Nephron progenitor cell (in vitro differentiated cells): ENCODE data around the gene SRSF8.

Experiments
- DNase-seq: peaks from one replicate; pipeline ENCODE4 v3.0.0; 2021
- H3K27ac Mint-ChIP-seq: 2 replicates; pipeline ENCODE4 v1.8.0; 2021; ENCODE audit warnings: mild to moderate bottlenecking, moderate library complexity, mixed read lengths
- H3K27me3 Mint-ChIP-seq: 2 replicates; pipeline ENCODE4 v1.8.0; 2021; ENCODE audit warnings: mild to moderate bottlenecking, low read depth, mixed read lengths; ENCODE audit not compliant: poor library complexity
- H3K36me3 Mint-ChIP-seq: 2 replicates; pipeline ENCODE4 v1.8.0; 2021; ENCODE audit warnings: low read depth, mixed read lengths
- H3K4me1 Mint-ChIP-seq: 2 replicates; pipeline ENCODE4 v1.8.0; 2021; ENCODE audit warnings: mixed read lengths
- H3K4me3 Mint-ChIP-seq: 2 replicates; pipeline ENCODE4 v1.8.0; 2021; ENCODE audit warnings: mild to moderate bottlenecking, moderate library complexity, mixed read lengths
- H3K9me3 Mint-ChIP-seq: 2 replicates; pipeline ENCODE4 v1.8.0; 2021; ENCODE audit warnings: mild to moderate bottlenecking, moderate library complexity, mixed read lengths
- TF ChIP-seq, protein P1 (sequence below): fragments of 200-600 bp; sonication (generic); IDR thresholded peaks from 2 replicates; pipeline ENCODE4 v1.5.0; 2021; ENCODE audit warnings: antibody characterized with exemption

Gene SRSF8

GRCh38 chr11:95100856-95101507 is 34.3 kb downstream of the SRSF8 start:
- Mint-ChIP-seq H3K9me3 (no peaks in the 10 kb centered on the region), H3K4me1 (peaks cover 40% of the 10 kb centered on the region), H3K27me3 (peaks cover 14% of the 10 kb centered on the region), H3K36me3 (no peaks in the 10 kb centered on the region), H3K27ac (no peak overlapping the region), H3K4me3 (no peak overlapping the region)
- TF ChIP-seq, protein P1, sequence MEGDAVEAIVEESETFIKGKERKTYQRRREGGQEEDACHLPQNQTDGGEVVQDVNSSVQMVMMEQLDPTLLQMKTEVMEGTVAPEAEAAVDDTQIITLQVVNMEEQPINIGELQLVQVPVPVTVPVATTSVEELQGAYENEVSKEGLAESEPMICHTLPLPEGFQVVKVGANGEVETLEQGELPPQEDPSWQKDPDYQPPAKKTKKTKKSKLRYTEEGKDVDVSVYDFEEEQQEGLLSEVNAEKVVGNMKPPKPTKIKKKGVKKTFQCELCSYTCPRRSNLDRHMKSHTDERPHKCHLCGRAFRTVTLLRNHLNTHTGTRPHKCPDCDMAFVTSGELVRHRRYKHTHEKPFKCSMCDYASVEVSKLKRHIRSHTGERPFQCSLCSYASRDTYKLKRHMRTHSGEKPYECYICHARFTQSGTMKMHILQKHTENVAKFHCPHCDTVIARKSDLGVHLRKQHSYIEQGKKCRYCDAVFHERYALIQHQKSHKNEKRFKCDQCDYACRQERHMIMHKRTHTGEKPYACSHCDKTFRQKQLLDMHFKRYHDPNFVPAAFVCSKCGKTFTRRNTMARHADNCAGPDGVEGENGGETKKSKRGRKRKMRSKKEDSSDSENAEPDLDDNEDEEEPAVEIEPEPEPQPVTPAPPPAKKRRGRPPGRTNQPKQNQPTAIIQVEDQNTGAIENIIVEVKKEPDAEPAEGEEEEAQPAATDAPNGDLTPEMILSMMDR: no peak
- no peak for DNase-seq

DNA sequence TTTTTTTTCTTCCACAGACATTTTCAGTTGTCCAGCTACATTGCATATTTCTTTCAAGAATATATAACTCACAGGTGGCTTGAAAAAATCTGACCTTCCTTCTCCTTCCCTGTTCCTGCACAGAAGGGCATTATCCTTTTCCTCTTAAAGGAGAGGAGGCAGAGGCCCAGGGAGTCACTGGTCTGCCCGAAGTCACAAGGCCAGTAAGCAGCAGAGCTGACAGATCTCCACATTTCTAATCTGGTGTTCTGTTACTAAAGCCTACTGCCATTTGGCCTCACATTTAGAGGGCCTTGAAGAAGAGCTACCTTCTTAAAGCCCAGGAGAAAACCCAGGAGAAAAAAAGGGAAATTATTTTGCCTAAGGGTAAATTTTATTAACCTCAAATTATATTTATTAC is 35.2 kb downstream of the SRSF8 start:
- no peaks in the 10 kb centered on the region for H3K36me3 Mint-ChIP-seq
- H3K9me3 Mint-ChIP-seq: no peaks in the 10 kb centered on the region
- peak overlapping the region; percentile 67 for H3K27ac Mint-ChIP-seq
- TF ChIP-seq, protein P1: no peak
- peaks cover 14% of the 10 kb centered on the region for H3K27me3 Mint-ChIP-seq
- DNase-seq: no peak
- H3K4me1 Mint-ChIP-seq: peaks cover 50% of the 10 kb centered on the region
- no peak overlapping the region for H3K4me3 Mint-ChIP-seq

DNA sequence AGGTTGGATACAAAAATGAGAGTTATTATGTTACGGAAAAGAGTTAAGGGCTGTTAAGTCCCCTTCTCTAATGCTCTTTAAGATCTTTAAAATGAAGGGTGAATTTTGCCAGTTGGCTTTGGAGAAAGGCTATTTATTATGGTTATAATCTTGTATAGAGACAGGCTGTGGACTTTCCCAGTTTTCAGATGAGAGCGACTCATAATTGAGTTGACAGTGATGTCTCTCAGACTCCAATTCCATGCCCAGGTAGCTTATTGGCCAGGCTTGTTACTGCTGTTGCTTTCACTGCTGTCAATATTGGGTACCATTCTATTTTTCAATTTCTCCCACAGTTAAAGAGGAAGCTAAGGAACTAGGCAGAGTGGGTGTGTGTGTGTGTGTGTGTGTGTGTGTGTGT is 36.0 kb downstream of the SRSF8 start:
- Mint-ChIP-seq H3K4me1 (peaks cover 58% of the 10 kb centered on the region), H3K36me3 (no peaks in the 10 kb centered on the region), H3K27ac (peak overlapping the region; percentile 22), H3K4me3 (no peak overlapping the region), H3K9me3 (no peaks in the 10 kb centered on the region), H3K27me3 (peaks cover 9% of the 10 kb centered on the region)
- TF ChIP-seq, protein P1: no peak
- DNase-seq: no peak

GRCh38 chr11:95103701-95104100 is 37.0 kb downstream of the SRSF8 start:
- no peak overlapping the region for H3K4me3 Mint-ChIP-seq
- H3K4me1 Mint-ChIP-seq: peaks cover 68% of the 10 kb centered on the region
- H3K9me3 Mint-ChIP-seq: no peaks in the 10 kb centered on the region
- TF ChIP-seq, protein P1: no peak
- DNase-seq: no peak
- no peaks in the 10 kb centered on the region for H3K36me3 Mint-ChIP-seq
- H3K27me3 Mint-ChIP-seq: peaks cover 9% of the 10 kb centered on the region
- peak overlapping the region; percentile 92 for H3K27ac Mint-ChIP-seq

DNA sequence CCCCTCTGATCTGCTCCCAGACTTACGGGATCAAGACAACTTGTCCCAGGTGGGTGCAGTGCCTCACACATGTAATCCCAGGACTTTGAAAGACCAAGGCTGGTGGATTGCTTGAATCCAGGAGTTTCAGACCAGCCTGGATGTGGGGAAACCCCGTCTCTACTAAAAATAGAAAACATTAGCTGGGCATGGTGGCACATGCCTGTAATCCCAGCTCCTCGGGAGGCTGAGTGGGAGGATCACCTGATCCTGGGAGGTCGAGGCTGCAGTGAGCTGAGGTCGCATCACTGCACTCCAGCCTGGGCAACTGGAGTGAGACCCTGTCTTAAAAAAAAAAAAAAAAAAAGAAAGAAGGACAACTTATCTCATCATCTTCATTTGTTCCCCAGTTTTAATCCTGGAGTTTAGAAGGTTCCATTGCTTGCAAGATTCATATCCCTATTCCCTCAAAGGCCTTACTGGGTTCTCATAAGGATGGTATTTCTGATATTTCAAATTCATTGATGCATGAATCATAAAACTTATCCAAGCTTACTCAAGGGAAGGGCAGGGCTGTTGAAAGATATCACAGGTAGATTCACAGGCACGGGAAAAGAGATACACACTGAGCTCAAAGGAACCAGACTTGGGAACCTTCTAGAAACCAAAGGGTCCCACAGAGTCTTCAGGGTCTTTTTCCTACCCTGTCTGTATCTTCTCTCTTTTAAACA is 37.6 kb downstream of the SRSF8 start:
- Mint-ChIP-seq H3K4me3 (no peak overlapping the region), H3K4me1 (peaks cover 73% of the 10 kb centered on the region), H3K27me3 (peaks cover 4% of the 10 kb centered on the region), H3K27ac (peak overlapping the region; percentile 92), H3K36me3 (no peaks in the 10 kb centered on the region), H3K9me3 (no peaks in the 10 kb centered on the region)
- TF ChIP-seq, protein P1: no peak
- no peak for DNase-seq

GRCh38 chr11:95104856-95105255 is 38.1 kb downstream of the SRSF8 start:
- H3K9me3 Mint-ChIP-seq: no peaks in the 10 kb centered on the region
- no peak overlapping the region for H3K27ac Mint-ChIP-seq
- no peak for DNase-seq
- H3K36me3 Mint-ChIP-seq: no peaks in the 10 kb centered on the region
- TF ChIP-seq, protein P1: no peak
- H3K27me3 Mint-ChIP-seq: peaks cover 2% of the 10 kb centered on the region
- H3K4me3 Mint-ChIP-seq: no peak overlapping the region
- H3K4me1 Mint-ChIP-seq: peaks cover 79% of the 10 kb centered on the region
